IMR-90 (cell line): Measurements from ENCODE around the gene ACOX2. TPM values are rescaled to one million over a fixed set of nuclear protein-coding genes. Genes with fewer than 3 reads are reported as not detected.

Experiments used
- ATAC-seq: fragments of 200-7000 bp; cut with Tn5 transposase; 2 replicates; pipeline ENCODE4 v1.9.1; 2020; ENCODE audit warnings: low read depth, mild to moderate bottlenecking, moderate library complexity
- BruUV-seq: library from RNA; stranded (reverse); fragments of 400-500 nt; replicated peaks from 2 replicates; lab custom pipeline; 2021; lab: Mats Ljungman, UMichigan
- CTCF ChIA-PET: fragments of 300-600 bp; formaldehyde crosslinking; extraction: SDS; loops from one replicate; lab custom pipeline; 2021; ENCODE audit warnings: antibody characterized with exemption; lab: Yijun Ruan, JAX
- POLR2A ChIA-PET: fragments of 300-600 bp; sonication (Branson Sonifier 250); formaldehyde crosslinking; loops from one replicate; lab custom pipeline; 2022; ENCODE audit warnings: antibody characterized with exemption; ENCODE audit not compliant: unreplicated experiment; lab: Charles Lee
- DNase-seq: peaks from one replicate; pipeline ENCODE4 v3.0.0; 2013
- H2AFZ ChIP-seq: replicated peaks from 2 replicates; pipeline ENCODE3; 2013; ENCODE audit warnings: low read length, mild to moderate bottlenecking; ENCODE audit not compliant: poor library complexity
- H2AK5ac ChIP-seq: 2 replicates; pipeline ENCODE4 v1.6.1; 2013; ENCODE audit warnings: low read depth, low read length, inconsistent platforms
- H2AK9ac ChIP-seq: replicated peaks from 2 replicates; pipeline ENCODE3; 2013; ENCODE audit warnings: mild to moderate bottlenecking, low read depth, low read length, moderate library complexity; ENCODE audit not compliant: poor library complexity
- H2BK120ac ChIP-seq: 2 replicates; pipeline ENCODE4 v1.6.1; 2013; ENCODE audit warnings: low read depth, low read length, inconsistent platforms
- H2BK15ac ChIP-seq: 3 replicates; pipeline ENCODE4 v1.6.1; 2013; ENCODE audit warnings: low read depth, low read length, inconsistent platforms
- H2BK20ac ChIP-seq: 2 replicates; pipeline ENCODE4 v1.6.1; 2013; ENCODE audit warnings: low read depth, mild to moderate bottlenecking, inconsistent platforms, low read length, moderate library complexity
- H2BK5ac ChIP-seq: 2 replicates; pipeline ENCODE4 v1.6.1; 2013; ENCODE audit warnings: mild to moderate bottlenecking, low read depth, low read length, inconsistent platforms; ENCODE audit not compliant: poor library complexity, severe bottlenecking
- H3K14ac ChIP-seq: replicated peaks from 2 replicates; pipeline ENCODE4 v1.6.1; 2013; ENCODE audit warnings: low read depth, low read length, inconsistent platforms
- H3K18ac ChIP-seq: 2 replicates; pipeline ENCODE4 v1.6.1; 2013; ENCODE audit warnings: low read depth, low read length, control low read depth
- H3K23ac ChIP-seq: 2 replicates; pipeline ENCODE4 v1.6.1; 2013; ENCODE audit warnings: low read depth, low read length, inconsistent platforms
- H3K27ac ChIP-seq: 2 replicates; pipeline ENCODE4 v1.5.1; 2013; ENCODE audit warnings: mild to moderate bottlenecking, control low read depth, low read length; ENCODE audit not compliant: insufficient read depth
- H3K27me3 ChIP-seq: 2 replicates; pipeline ENCODE4 v1.6.1; 2013; ENCODE audit warnings: low read length; ENCODE audit not compliant: control insufficient read depth, insufficient read depth
- H3K36me3 ChIP-seq: 2 replicates; pipeline ENCODE4 v1.6.1; 2013; ENCODE audit warnings: low read length, mixed read lengths; ENCODE audit not compliant: control insufficient read depth, insufficient read depth
- H3K4ac ChIP-seq: 2 replicates; pipeline ENCODE4 v1.6.1; 2013; ENCODE audit warnings: low read depth, low read length, inconsistent platforms
- H3K4me1 ChIP-seq: 2 replicates; pipeline ENCODE4 v1.6.1; 2013; ENCODE audit warnings: low read length, mixed read lengths; ENCODE audit not compliant: control insufficient read depth, insufficient read depth
- H3K4me2 ChIP-seq: 2 replicates; pipeline ENCODE4 v1.6.1; 2013; ENCODE audit warnings: low read depth, mild to moderate bottlenecking, control low read depth, low read length, moderate library complexity
- H3K4me3 ChIP-seq: 2 replicates; pipeline ENCODE4 v1.5.1; 2013; ENCODE audit warnings: low read depth, mild to moderate bottlenecking, control low read depth, low read length, moderate library complexity; ENCODE audit not compliant: insufficient read depth
- H3K56ac ChIP-seq: 2 replicates; pipeline ENCODE4 v1.6.1; 2013; ENCODE audit warnings: low read length, inconsistent platforms; ENCODE audit not compliant: insufficient read depth; ENCODE audit errors: extremely low read depth
- H3K79me1 ChIP-seq, 2 experiments: 2 replicates each; pipeline ENCODE4 v1.6.1; 2013; ENCODE audit warnings: low read length in 2 of 2, inconsistent platforms in 1 of 2, low read depth in 1 of 2
- H3K9ac ChIP-seq: 2 replicates; pipeline ENCODE4 v1.6.1; 2013; ENCODE audit warnings: low read depth, low read length, control low read depth
- H3K9me1 ChIP-seq: 2 replicates; pipeline ENCODE4 v1.6.1; 2013; ENCODE audit warnings: low read length, inconsistent platforms; ENCODE audit not compliant: insufficient read depth
- H3K9me3 ChIP-seq: 2 replicates; pipeline ENCODE4 v1.6.1; 2013; ENCODE audit warnings: low read length; ENCODE audit not compliant: control insufficient read depth, insufficient read depth
- H4K20me1 ChIP-seq: 2 replicates; pipeline ENCODE4 v1.6.1; 2013; ENCODE audit warnings: low read length, inconsistent platforms; ENCODE audit not compliant: insufficient read depth
- H4K5ac ChIP-seq: 2 replicates; pipeline ENCODE4 v1.6.1; 2013; ENCODE audit warnings: mild to moderate bottlenecking, low read depth, low read length, control low read depth
- H4K8ac ChIP-seq, 2 experiments: 2 replicates each; pipeline ENCODE4 v1.6.1; 2013; ENCODE audit warnings: low read depth in 2 of 2, low read length in 2 of 2, control low read depth in 1 of 2, inconsistent platforms in 1 of 2
- H4K91ac ChIP-seq: 2 replicates; pipeline ENCODE4 v1.6.1; 2013; ENCODE audit warnings: low read depth, low read length, inconsistent platforms; ENCODE audit not compliant: insufficient read depth
- BHLHE40 ChIP-seq: fragments of 150-350 bp; IDR thresholded peaks from 2 replicates; pipeline ENCODE4 v1.6.1; 2016; ENCODE audit warnings: mild to moderate bottlenecking, low read depth, low read length
- CEBPB ChIP-seq: IDR thresholded peaks from 2 replicates; pipeline ENCODE4 v1.6.1; 2012; ENCODE audit warnings: low read depth, low read length, improper control_type of control experiment
- CHD1 ChIP-seq: IDR thresholded peaks from 2 replicates; pipeline ENCODE4 v1.6.1; 2012; ENCODE audit warnings: low read depth, low read length, improper control_type of control experiment
- CTCF ChIP-seq: conservative IDR thresholded peaks from 2 replicates; pipeline ENCODE4 v1.5.1; 2012; ENCODE audit warnings: mild to moderate bottlenecking, low read depth, low read length, improper control_type of control experiment
- ELK1 ChIP-seq: fragments of 150-350 bp; IDR thresholded peaks from 2 replicates; pipeline ENCODE4 v1.6.1; 2016; ENCODE audit warnings: low read depth, mild to moderate bottlenecking, low read length, moderate library complexity, borderline replicate concordance
- FOS ChIP-seq: fragments of 150-350 bp; IDR thresholded peaks from 2 replicates; pipeline ENCODE4 v1.6.1; 2016; ENCODE audit warnings: low read depth, low read length
- MAFK ChIP-seq: IDR thresholded peaks from 2 replicates; pipeline ENCODE4 v1.6.1; 2012; ENCODE audit warnings: low read depth, low read length, improper control_type of control experiment
- MAZ ChIP-seq: IDR thresholded peaks from 2 replicates; pipeline ENCODE4 v1.6.1; 2012; ENCODE audit warnings: low read depth, mild to moderate bottlenecking, low read length, improper control_type of control experiment, moderate library complexity, borderline replicate concordance
- MXI1 ChIP-seq: IDR thresholded peaks from 2 replicates; pipeline ENCODE4 v1.6.1; 2012; ENCODE audit warnings: low read depth, mild to moderate bottlenecking, low read length, moderate library complexity, borderline replicate concordance
- NFE2L2 ChIP-seq: fragments of 150-350 bp; IDR thresholded peaks from 2 replicates; pipeline ENCODE4 v1.6.1; 2016; ENCODE audit warnings: low read depth, mild to moderate bottlenecking, low read length
- POLR2A ChIP-seq: IDR thresholded peaks from 2 replicates; pipeline ENCODE4 v1.6.1; 2012; ENCODE audit warnings: mild to moderate bottlenecking, low read depth, low read length
- RAD21 ChIP-seq: IDR thresholded peaks from 2 replicates; pipeline ENCODE4 v1.6.1; 2012; ENCODE audit warnings: low read length, improper control_type of control experiment
- SMC3 ChIP-seq: fragments of 150-350 bp; IDR thresholded peaks from 2 replicates; pipeline ENCODE4 v1.6.1; 2016; ENCODE audit warnings: low read depth, mild to moderate bottlenecking, antibody characterized with exemption, low read length, moderate library complexity
- WGBS, 2 experiments: methylation state at CpG; one replicate each; pipeline versions ENCODE4 v1.1.5 to v1.1.7; 2013; ENCODE audit warnings: missing lambda C conversion rate in 2 of 2; ENCODE audit not compliant: insufficient read length in 1 of 2; ENCODE audit errors: extremely low coverage in 2 of 2; 5-methylcytosine and 5-hydroxymethylcytosine counted together
- dilution Hi-C: fragments of 300-500 bp; cut with HindIII; formaldehyde crosslinking; loops from one replicate; pipeline ENCODE4 v1.14.3; 2018; ENCODE audit warnings: low sequenced_read_pairs; ENCODE audit not compliant: unreplicated experiment
- in situ Hi-C: fragments of 300-500 bp; cut with MboI; formaldehyde crosslinking; loops from 3 replicates; pipeline ENCODE4 v1.14.3; 2019; ENCODE audit warnings: low sequenced_read_pairs, inconsistent platforms, mixed read lengths
- intact Hi-C: fragments of 100-400 bp; cut with micrococcal nuclease; formaldehyde crosslinking; loops from 2 replicates; pipeline ENCODE4 v1.10.0; 2022
- polyA plus RNA-seq, 3 experiments: library from polyadenylated mRNA; depleted of rRNA; stranded (reverse); fragments of >200 nt; gene quantifications; 2 replicates each; pipeline ENCODE4 v1.2.3, GENCODE V29; 2012; ENCODE audit warnings: low replicate concordance in 1 of 3
- total RNA-seq: library from RNA; depleted of rRNA; stranded (reverse); fragments of >200 nt; gene quantifications from 2 replicates; pipeline ENCODE4 v1.2.3, GENCODE V29; 2012

Gene ACOX2
- total and polyA plus RNA-seq, 2 of the 4 experiments (the other 2 are of a cell fraction): 15.6 to 32.9 TPM

GRCh38 chr3:58559586-58559985 lies 22.6 kb upstream of the ACOX2 start (continued):
- TF ChIP-seq MXI1: no peak

GRCh38 chr3:58557491-58557890 lies 20.5 kb upstream of the ACOX2 start:
- Histone ChIP-seq H2BK15ac (no peak overlapping the region), H3K14ac (no peak overlapping the region), H3K9ac (no peak overlapping the region), H2AFZ (no peak overlapping the region), H3K4me3 (no peak overlapping the region), H3K4ac (no peak overlapping the region), H2BK120ac (no peak overlapping the region), H4K91ac (no peak overlapping the region), H4K5ac (no peak overlapping the region), H3K79me1 (no peaks in the 10 kb centered on the region), H4K20me1 (no peaks in the 10 kb centered on the region), H3K36me3 (no peaks in the 10 kb centered on the region), H3K18ac (no peak overlapping the region), H3K27me3 (peaks cover 2% of the 10 kb centered on the region; the same call in 1 of the 2 replicates), H3K4me2 (no peak overlapping the region), H4K8ac (no peak overlapping the region), H2BK5ac (no peak overlapping the region), H3K9me1 (peaks cover 8% of the 10 kb centered on the region; the same call in 1 of the 2 replicates), H3K4me1 (peaks cover 2% of the 10 kb centered on the region; the same call in 1 of the 2 replicates), H2AK5ac (no peak overlapping the region), H2AK9ac (no peak overlapping the region), H2BK20ac (no peak overlapping the region), H3K27ac (no peak overlapping the region), H3K23ac (no peak overlapping the region), H3K9me3 (no peaks in the 10 kb centered on the region), H3K56ac (no peak overlapping the region)
- TF ChIP-seq POLR2A: no peak
- no peak for TF ChIP-seq CEBPB
- TF ChIP-seq NFE2L2: no peak
- no peak for TF ChIP-seq FOS
- no peak for TF ChIP-seq CTCF
- TF ChIP-seq ELK1: no peak
- no peak for TF ChIP-seq RAD21
- no peak for TF ChIP-seq CHD1
- TF ChIP-seq MXI1: no peak
- TF ChIP-seq SMC3: no peak
- no peak for TF ChIP-seq BHLHE40
- no peak for TF ChIP-seq MAZ
- no peak for TF ChIP-seq MAFK
- in situ Hi-C loops: loop anchor here (25.0 kb wide), 1 partner anchor 430 kb away; no protein-coding TSS in a partner anchor
- no CpG with 5 or more reads among the region's 6 CpGs for WGBS, 2 experiments
- dilution Hi-C loops: no loop called here
- ChIA-PET POLR2A (no interaction called here), CTCF (interaction anchor here (1.3 kb wide), 1 partner anchor 71 kb away, joined by 4 read pairs; no protein-coding TSS in a partner anchor)
- DNase-seq: no peak
- ATAC-seq: no peak
- intact Hi-C loops: no loop called here
- no TSS peak for BruUV-seq
